Measurements from ENCODE around the gene LDB2. TPM values are rescaled to one million over a fixed set of nuclear protein-coding genes. Genes with fewer than 3 reads are reported as not detected.

LDB2 gene
- total and polyA plus RNA-seq, 2 donors (not counting 1 experiment from before 2014, with no cell fraction given), result not detected

- H3K9me3 Mint-ChIP-seq (ENCODE audit: insufficient read depth), result peaks cover 2% of the 10 kb centered on the region
- Histone ChIP-seq H3K27ac (ENCODE audit: low read length in 2 of 2) (no peak overlapping the region), H3K9ac (ENCODE audit: low read length) (no peak overlapping the region), H3K36me3 (replicated peaks in 1 of 2; ENCODE audit: control extremely low read depth in 1 of 2, control insufficient read depth in 1 of 2, extremely low read depth in 1 of 2, insufficient read depth in 2 of 2, low read length in 1 of 2) (no peaks in the 10 kb centered on the region), H3K9me3 (ENCODE audit: control extremely low read depth in 1 of 3, control insufficient read depth in 2 of 3, insufficient read depth in 1 of 3, low read length in 2 of 3) (peaks cover 0 to 3% (median 0%) of the 10 kb centered on the region in 3 donors), H3K4me1 (ENCODE audit: control insufficient read depth in 2 of 2, insufficient read depth in 2 of 2, low read length in 2 of 2) (no peaks in the 10 kb centered on the region), H3K27me3 (replicated peaks in 1 of 4; ENCODE audit: control extremely low read depth in 1 of 4, control insufficient read depth in 3 of 4, insufficient read depth in 4 of 4, low read length in 3 of 4) (no peaks in the 10 kb centered on the region), H2AFZ (ENCODE audit: insufficient read depth, low read depth, low read length, poor library complexity, severe bottlenecking) (no peak overlapping the region), H4K20me1 (ENCODE audit: control insufficient read depth, insufficient read depth, low read length, poor library complexity, severe bottlenecking) (no peaks in the 10 kb centered on the region), H3K4me2 (replicated peaks; ENCODE audit: low read depth, low read length, poor library complexity, severe bottlenecking) (no peak overlapping the region), H3K4me3 (ENCODE audit: control extremely low read depth in 1 of 5, extremely low read depth in 1 of 5, insufficient read depth in 1 of 5, low read depth in 2 of 5, low read length in 4 of 5) (no peak overlapping the region), H3K79me2 (ENCODE audit: control insufficient read depth, insufficient read depth, low read length) (no peaks in the 10 kb centered on the region)
- intact Hi-C loops (cut with micrococcal nuclease), result no loop called here
- H3K27me3 Mint-ChIP-seq, result no peaks in the 10 kb centered on the region
- TF ChIP-seq CTCF (IDR thresholded peaks at IDR 0.05) (no peak), EZH2 (IDR thresholded peaks at IDR 0.05; ENCODE audit: borderline replicate concordance, insufficient read depth, low read depth, low read length, poor library complexity, severe bottlenecking) (no peak)
- DNase-seq (no peak), ATAC-seq (ENCODE audit: low read depth) (no peak)
- H3K4me3 Mint-ChIP-seq, result no peak overlapping the region
- POLR2A ChIA-PET, result no interaction called here
- CTCF ChIA-PET, result no interaction called here
- no peak overlapping the region for H3K27ac Mint-ChIP-seq
- WGBS (ENCODE audit: insufficient coverage), result no CpG with 5 or more reads among the region's 3 CpGs
- no peaks in the 10 kb centered on the region for H3K4me1 Mint-ChIP-seq
Measured at GRCh38 chr4:16802044-16802443, 96.4 kb downstream of the LDB2 start.

GRCh38 chr4:16801356-16801755, 97.1 kb downstream of the LDB2 start:
- no peaks in the 10 kb centered on the region for H3K4me1 ChIP-seq (ENCODE audit: control insufficient read depth in 2 of 2, insufficient read depth in 2 of 2, low read length in 2 of 2)
- no peaks in the 10 kb centered on the region for H3K27me3 ChIP-seq (replicated peaks in 1 of 4; ENCODE audit: control extremely low read depth in 1 of 4, control insufficient read depth in 3 of 4, insufficient read depth in 4 of 4, low read length in 3 of 4)
- no CpG with 5 or more reads among the region's 3 CpGs for WGBS (ENCODE audit: insufficient coverage)
- H3K36me3 ChIP-seq (replicated peaks in 1 of 2; ENCODE audit: control extremely low read depth in 1 of 2, control insufficient read depth in 1 of 2, extremely low read depth in 1 of 2, insufficient read depth in 2 of 2, low read length in 1 of 2), result no peaks in the 10 kb centered on the region
- no peaks in the 10 kb centered on the region for H3K9me3 Mint-ChIP-seq (ENCODE audit: insufficient read depth)
- CTCF ChIA-PET, result no interaction called here
- no peak overlapping the region for H3K27ac Mint-ChIP-seq
- POLR2A ChIA-PET, result no interaction called here
- DNase-seq (no peak), ATAC-seq (ENCODE audit: low read depth) (no peak)
- no peak overlapping the region for H3K4me3 Mint-ChIP-seq
- no peaks in the 10 kb centered on the region for H3K79me2 ChIP-seq (ENCODE audit: control insufficient read depth, insufficient read depth, low read length)
- TF ChIP-seq EZH2 (IDR thresholded peaks at IDR 0.05; ENCODE audit: borderline replicate concordance, insufficient read depth, low read depth, low read length, poor library complexity, severe bottlenecking) (no peak), CTCF (IDR thresholded peaks at IDR 0.05) (no peak)
- H3K27ac ChIP-seq (ENCODE audit: low read length in 2 of 2), result no peak overlapping the region
- H3K27me3 Mint-ChIP-seq, result no peaks in the 10 kb centered on the region
- peaks cover 0 to 3% (median 0%) of the 10 kb centered on the region in 3 donors for H3K9me3 ChIP-seq (ENCODE audit: control extremely low read depth in 1 of 3, control insufficient read depth in 2 of 3, insufficient read depth in 1 of 3, low read length in 2 of 3)
- no peak overlapping the region for H3K4me2 ChIP-seq (replicated peaks; ENCODE audit: low read depth, low read length, poor library complexity, severe bottlenecking)
- intact Hi-C loops (cut with micrococcal nuclease), result no loop called here
- no peaks in the 10 kb centered on the region for H4K20me1 ChIP-seq (ENCODE audit: control insufficient read depth, insufficient read depth, low read length, poor library complexity, severe bottlenecking)
- H3K4me1 Mint-ChIP-seq, result no peaks in the 10 kb centered on the region
- no peak overlapping the region for H2AFZ ChIP-seq (ENCODE audit: insufficient read depth, low read depth, low read length, poor library complexity, severe bottlenecking)
- no peak overlapping the region for H3K4me3 ChIP-seq (ENCODE audit: control extremely low read depth in 1 of 5, extremely low read depth in 1 of 5, insufficient read depth in 1 of 5, low read depth in 2 of 5, low read length in 4 of 5)
- H3K9ac ChIP-seq (ENCODE audit: low read length), result no peak overlapping the region
